ENCODE data around the gene KEAP1.

- no peak for TF ChIP-seq CTCF (IDR thresholded peaks at IDR 0.05; ENCODE audit: insufficient read depth, low read length)
- TF ChIP-seq POLR2AphosphoS5 (IDR thresholded peaks at IDR 0.05; ENCODE audit: low read depth): no peak
These were observed 41.1 kb upstream of the KEAP1 start for GRCh38 chr19:10544242-10544752.

Measured in HL-60 (cell line).